ENCODE data around the gene TSTD2.
"Not testable (repeated sequence)": the region's sequence is repeated elsewhere in the genome, so short reads cannot be mapped to it uniquely, and the experiment has no call there.

The TSTD2 gene

GRCh38 chr9:97615439-97616072 lies 17.6 kb downstream of the TSTD2 start:
- Mint-ChIP-seq H3K27ac (peak overlapping the region; percentile 3), H3K4me3 (no peak overlapping the region), H3K4me1 (peaks cover 12% of the 10 kb centered on the region), H3K9me3 (no peaks in the 10 kb centered on the region), H3K36me3 (peaks cover 23% of the 10 kb centered on the region)
- peak; percentile 37 for ATAC-seq
- DNase-seq (ENCODE audit: low spot score in 2 of 2) = peak; percentile 40 to 68

- peaks cover 64% of the 10 kb centered on the region for H3K36me3 Mint-ChIP-seq
Observed at GRCh38 chr9:97604901-97605645, 28.1 kb downstream of the TSTD2 start.

DNA sequence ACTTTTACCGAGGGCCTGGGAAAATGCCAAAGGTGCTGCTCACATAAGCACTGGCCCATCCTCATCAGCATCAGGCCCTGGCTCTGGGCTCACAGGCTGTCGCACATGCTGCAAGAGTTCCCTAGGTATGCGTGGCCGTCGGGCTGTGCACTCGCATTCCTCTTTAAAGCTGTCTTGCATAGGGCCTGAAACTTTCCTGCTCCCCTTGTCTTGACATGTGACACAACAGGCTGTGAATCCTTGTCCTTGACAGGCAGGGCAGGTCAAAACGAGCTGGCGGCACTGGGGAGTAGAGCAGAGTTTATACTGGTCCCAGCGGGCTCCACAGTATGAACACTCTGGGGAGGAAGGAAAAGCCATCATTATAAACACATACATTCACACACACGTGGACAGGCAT lies 30.7 kb downstream of the TSTD2 start:
- Mint-ChIP-seq H3K4me3 (no peak overlapping the region), H3K36me3 (peaks cover 62% of the 10 kb centered on the region), H3K9me3 (no peaks in the 10 kb centered on the region), H3K27ac (no peak overlapping the region), H3K4me1 (peaks cover 7% of the 10 kb centered on the region)
- ATAC-seq (no peak), DNase-seq (ENCODE audit: low spot score in 2 of 2) (no peak)

More at GRCh38 chr9:97604901-97605645, 28.1 kb downstream of the TSTD2 start:
- no peak for ATAC-seq
- Mint-ChIP-seq H3K27ac (no peak overlapping the region), H3K4me3 (no peak overlapping the region), H3K4me1 (no peaks in the 10 kb centered on the region), H3K9me3 (no peaks in the 10 kb centered on the region)
- no peak for DNase-seq (ENCODE audit: low spot score in 2 of 2)

- no peak for ATAC-seq
- Mint-ChIP-seq H3K4me3 (no peak overlapping the region), H3K36me3 (peaks cover 60% of the 10 kb centered on the region), H3K27ac (no peak overlapping the region), H3K9me3 (no peaks in the 10 kb centered on the region), H3K4me1 (peaks cover 7% of the 10 kb centered on the region)
- no peak for DNase-seq (ENCODE audit: low spot score in 2 of 2)
Observed at GRCh38 chr9:97601228-97601898, 31.8 kb downstream of the TSTD2 start.

DNA sequence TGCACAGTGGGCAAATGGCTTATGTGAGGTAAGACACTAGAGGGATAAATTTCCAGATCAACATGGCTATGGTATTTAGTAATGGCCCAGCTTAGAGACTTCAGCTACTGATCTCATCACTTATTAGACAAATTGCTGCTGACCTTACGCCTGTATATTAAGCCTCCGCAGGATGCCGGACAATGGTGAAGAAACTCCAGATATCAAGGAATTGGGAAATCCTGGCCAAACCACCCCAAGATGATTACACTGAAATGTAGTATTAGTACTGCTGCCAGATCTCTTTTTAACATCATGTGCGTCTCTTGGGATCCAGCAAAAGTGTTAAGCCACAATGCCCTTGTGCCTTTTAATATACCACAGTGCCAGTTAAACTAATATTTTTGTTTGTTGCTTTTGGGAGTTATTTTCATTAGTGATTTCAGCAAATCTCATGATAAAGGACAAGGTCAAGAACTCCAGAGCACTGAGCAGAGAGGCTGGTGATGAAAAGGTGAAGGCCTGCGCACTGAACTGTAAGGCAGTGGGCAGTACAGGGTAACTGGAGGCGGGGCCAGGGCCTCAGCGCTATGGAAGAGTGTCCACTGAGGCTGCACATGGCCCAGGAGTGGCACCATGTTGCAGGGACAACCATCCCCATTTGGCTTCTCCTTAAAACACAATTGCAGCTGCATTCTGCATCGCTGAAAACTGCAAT lies 32.5 kb downstream of the TSTD2 start:
- H3K4me3 Mint-ChIP-seq = no peak overlapping the region
- peaks cover 7% of the 10 kb centered on the region for H3K4me1 Mint-ChIP-seq
- no peak for ATAC-seq
- peaks cover 53% of the 10 kb centered on the region for H3K36me3 Mint-ChIP-seq
- no peak for DNase-seq (ENCODE audit: low spot score in 2 of 2)
- no peak overlapping the region for H3K27ac Mint-ChIP-seq
- H3K9me3 Mint-ChIP-seq = no peaks in the 10 kb centered on the region

GRCh38 chr9:97599314-97599846 lies 33.8 kb downstream of the TSTD2 start:
- H3K4me3 Mint-ChIP-seq = no peak overlapping the region
- H3K4me1 Mint-ChIP-seq = peaks cover 7% of the 10 kb centered on the region
- no peaks in the 10 kb centered on the region for H3K9me3 Mint-ChIP-seq
- peaks cover 40% of the 10 kb centered on the region for H3K36me3 Mint-ChIP-seq
- H3K27ac Mint-ChIP-seq = no peak overlapping the region
- ATAC-seq = no peak
- no peak for DNase-seq (ENCODE audit: low spot score in 2 of 2)

DNA sequence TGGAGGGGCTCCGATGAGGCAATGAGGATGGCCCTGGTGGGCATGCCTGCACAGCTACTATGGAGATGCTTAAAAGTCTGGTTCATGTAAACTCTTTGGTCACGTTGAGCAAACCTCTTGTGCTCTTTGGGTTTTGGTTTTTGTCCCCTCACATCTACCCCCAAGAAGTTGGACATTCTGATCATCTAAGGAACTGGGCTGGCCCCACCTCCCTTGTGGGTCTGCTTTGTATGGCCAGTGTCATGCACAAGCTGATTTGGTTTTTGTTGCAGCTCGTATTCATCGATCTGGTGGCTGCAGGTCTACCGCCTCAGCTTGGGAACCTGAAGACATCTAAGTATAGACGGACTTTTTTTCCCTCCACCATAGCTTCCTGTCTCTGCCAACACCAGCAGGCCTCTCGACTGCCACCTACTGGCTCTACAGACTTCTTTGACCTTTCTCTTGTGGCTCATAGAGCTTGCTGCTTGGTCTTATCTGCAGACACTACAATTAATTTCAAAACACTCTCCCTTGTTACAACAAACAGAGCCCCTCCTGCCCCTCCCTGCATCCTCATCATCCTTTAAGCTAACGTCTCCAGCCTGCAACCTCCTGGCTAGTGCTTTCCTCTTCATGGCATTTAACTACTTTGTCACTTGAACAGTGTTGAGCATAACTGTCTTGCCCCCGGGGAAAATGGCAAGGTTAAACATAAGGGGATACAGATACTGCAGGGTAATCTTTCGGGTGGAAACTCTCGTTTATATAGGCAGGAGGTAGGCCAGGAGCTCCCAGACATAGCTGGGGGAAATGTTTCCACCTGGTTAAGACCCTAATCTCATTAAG lies 34.5 kb downstream of the TSTD2 start:
- no peak overlapping the region for H3K27ac Mint-ChIP-seq
- peaks cover 34% of the 10 kb centered on the region for H3K36me3 Mint-ChIP-seq
- peak; percentile 88 for ATAC-seq
- H3K4me3 Mint-ChIP-seq = no peak overlapping the region
- peak; percentile 58 to 82 for DNase-seq (ENCODE audit: low spot score in 2 of 2)
- peaks cover 7% of the 10 kb centered on the region for H3K4me1 Mint-ChIP-seq
- H3K9me3 Mint-ChIP-seq = no peaks in the 10 kb centered on the region

GRCh38 chr9:97596906-97597305 lies 36.3 kb downstream of the TSTD2 start:
- Mint-ChIP-seq H3K27ac (peak overlapping the region; percentile 24), H3K36me3 (peaks cover 19% of the 10 kb centered on the region), H3K4me3 (no peak overlapping the region), H3K4me1 (peaks cover 7% of the 10 kb centered on the region), H3K9me3 (no peaks in the 10 kb centered on the region)
- ATAC-seq (no peak), DNase-seq (ENCODE audit: low spot score in 2 of 2) (no peak)

DNA sequence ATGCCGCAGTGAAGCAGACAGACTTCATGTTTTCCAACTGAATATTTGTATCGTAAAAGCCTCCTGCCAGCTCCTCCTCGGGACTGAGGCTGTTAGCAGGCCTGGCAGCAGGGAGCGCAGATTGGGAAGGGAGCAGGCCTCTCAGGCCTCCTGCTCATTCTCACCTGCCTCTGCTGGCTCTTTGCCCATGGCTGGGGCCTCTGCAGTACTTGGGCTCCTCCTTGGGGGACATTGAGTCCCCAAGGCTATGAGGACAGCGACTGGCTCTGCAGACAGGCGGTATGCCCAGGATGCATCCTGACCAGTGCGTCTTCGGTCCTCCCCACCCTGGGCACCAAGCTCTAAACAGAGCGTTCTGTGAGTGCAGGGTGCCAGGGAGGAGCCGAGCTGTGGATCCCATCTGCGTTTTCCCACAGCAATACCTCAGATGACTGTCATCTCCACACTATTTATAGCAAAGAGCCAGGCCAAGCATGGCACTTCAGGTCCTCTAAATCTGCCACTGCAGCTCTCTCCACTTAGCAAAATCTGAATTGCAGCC lies 38.7 kb downstream of the TSTD2 start:
- no peaks in the 10 kb centered on the region for H3K36me3 Mint-ChIP-seq
- DNase-seq (ENCODE audit: low spot score in 2 of 2) (no peak), ATAC-seq (no peak)
- no peaks in the 10 kb centered on the region for H3K9me3 Mint-ChIP-seq
- H3K4me3 Mint-ChIP-seq = no peak overlapping the region
- peaks cover 7% of the 10 kb centered on the region for H3K4me1 Mint-ChIP-seq
- no peak overlapping the region for H3K27ac Mint-ChIP-seq

DNA sequence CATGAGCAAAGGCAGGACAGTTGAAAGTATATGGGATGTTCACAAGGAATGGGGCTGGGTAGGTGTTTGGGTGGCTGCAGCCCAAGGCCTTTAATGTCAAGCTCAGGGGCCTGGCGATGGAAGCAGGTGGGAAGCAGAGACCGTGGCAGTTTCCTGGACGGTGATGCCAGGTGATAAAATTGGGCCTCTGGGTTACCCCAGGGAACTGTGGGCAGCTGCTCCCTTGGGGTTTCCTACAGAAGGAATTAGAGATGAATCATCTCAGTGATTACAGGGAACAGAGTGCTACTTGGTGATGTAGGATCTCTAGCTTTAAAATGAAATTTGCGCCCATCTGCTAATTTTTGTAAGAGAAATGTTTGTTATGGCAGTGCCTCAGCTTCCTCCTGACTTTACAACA lies 39.2 kb downstream of the TSTD2 start:
- peaks cover 7% of the 10 kb centered on the region for H3K4me1 Mint-ChIP-seq
- H3K36me3 Mint-ChIP-seq = no peaks in the 10 kb centered on the region
- ATAC-seq = no peak
- no peak overlapping the region for H3K27ac Mint-ChIP-seq
- no peaks in the 10 kb centered on the region for H3K9me3 Mint-ChIP-seq
- no peak overlapping the region for H3K4me3 Mint-ChIP-seq
- no peak for DNase-seq (ENCODE audit: low spot score in 2 of 2)

DNA sequence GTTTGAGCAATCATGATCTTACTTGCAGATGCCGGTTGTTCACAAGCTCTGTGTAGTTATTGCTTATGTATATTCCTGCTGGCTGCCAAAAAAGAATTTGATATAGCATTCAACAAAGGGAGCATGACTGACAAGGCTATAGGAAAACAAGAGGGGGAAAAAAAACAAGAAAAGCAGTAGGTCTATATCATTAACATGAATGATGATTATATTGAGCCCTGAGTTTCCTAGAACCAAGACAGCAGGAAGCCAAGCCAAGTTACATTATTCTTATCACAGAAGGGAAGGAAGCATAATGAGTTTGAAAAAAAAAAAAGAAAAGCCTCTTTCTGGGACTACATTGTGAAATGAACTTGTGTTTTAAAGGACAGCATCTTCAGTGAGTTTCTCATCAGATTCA lies 41.0 kb downstream of the TSTD2 start:
- H3K4me3 Mint-ChIP-seq = no peak overlapping the region
- DNase-seq (ENCODE audit: low spot score in 2 of 2) (no peak), ATAC-seq (no peak)
- no peaks in the 10 kb centered on the region for H3K4me1 Mint-ChIP-seq
- H3K9me3 Mint-ChIP-seq = no peaks in the 10 kb centered on the region
- H3K36me3 Mint-ChIP-seq = no peaks in the 10 kb centered on the region
- no peak overlapping the region for H3K27ac Mint-ChIP-seq

GRCh38 chr9:97591535-97591934 lies 41.6 kb downstream of the TSTD2 start:
- ATAC-seq (no peak), DNase-seq (ENCODE audit: low spot score in 2 of 2) (no peak)
- no peaks in the 10 kb centered on the region for H3K36me3 Mint-ChIP-seq
- no peak overlapping the region for H3K4me3 Mint-ChIP-seq
- H3K9me3 Mint-ChIP-seq = no peaks in the 10 kb centered on the region
- H3K4me1 Mint-ChIP-seq = no peaks in the 10 kb centered on the region
- H3K27ac Mint-ChIP-seq = no peak overlapping the region

DNA sequence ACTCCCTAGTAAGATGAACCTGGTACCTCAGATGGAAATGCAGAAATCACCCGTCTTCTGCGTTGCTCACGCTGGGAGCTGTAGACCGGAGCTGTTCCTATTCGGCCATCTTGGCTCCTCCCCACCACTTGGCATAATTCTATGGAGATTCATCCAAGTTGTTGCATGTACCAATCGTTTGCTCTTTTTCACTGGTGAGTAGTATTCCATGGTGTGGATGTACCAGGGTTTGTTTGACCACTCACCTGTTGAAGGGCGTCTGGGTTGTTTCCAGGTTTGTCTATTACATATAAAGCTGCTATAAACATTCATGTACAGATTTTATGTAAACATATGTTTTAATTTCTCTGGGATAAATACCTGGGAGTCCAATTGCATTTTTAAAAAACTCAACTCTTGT lies 46.3 kb downstream of the TSTD2 start:
- not testable (repeated sequence) for H3K9me3 Mint-ChIP-seq; H3K27ac Mint-ChIP-seq; H3K4me3 Mint-ChIP-seq; H3K36me3 Mint-ChIP-seq; H3K4me1 Mint-ChIP-seq; DNase-seq (ENCODE audit: low spot score in 2 of 2); ATAC-seq

DNA sequence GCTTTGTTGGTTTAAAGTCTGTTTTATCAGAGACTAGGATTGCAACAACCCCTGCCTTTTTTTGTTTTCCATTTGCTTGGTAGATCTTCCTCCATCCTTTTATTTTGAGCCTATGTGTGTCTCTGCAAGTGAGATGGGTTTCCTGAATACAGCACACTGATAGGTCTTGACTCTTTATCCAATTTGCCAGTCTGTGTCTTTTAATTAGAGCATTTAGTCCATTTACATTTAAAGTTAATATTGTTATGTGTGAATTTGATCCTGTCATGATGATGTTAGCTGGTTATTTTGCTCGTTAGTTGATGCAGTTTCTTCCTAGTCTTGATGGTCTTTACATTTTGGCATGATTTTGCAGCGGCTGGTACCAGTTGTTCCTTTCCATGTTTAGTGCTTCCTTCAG lies 48.4 kb downstream of the TSTD2 start:
- ATAC-seq; DNase-seq (ENCODE audit: low spot score in 2 of 2); H3K27ac Mint-ChIP-seq; H3K9me3 Mint-ChIP-seq; H3K4me1 Mint-ChIP-seq; H3K4me3 Mint-ChIP-seq; H3K36me3 Mint-ChIP-seq: not testable (repeated sequence)

All from stimulated activated effector memory CD8-positive, alpha-beta T cell treated with anti-CD3 and anti-CD28 coated beads, Interleukin-12 subunit alpha, Interleukin-12 subunit beta, amount 100 ng/mL, for 72 hours (primary cell).